ENCODE data around the gene SUN3.

GRCh38 chr7:47951374-47951773 is 77.5 kb downstream of the SUN3 start:
- TF ChIP-seq REST (IDR thresholded peaks at IDR 0.05; ENCODE audit: insufficient read depth in 1 of 2, low read depth in 2 of 2, low read length in 2 of 2): no peak
- TF ChIP-seq TAF1 (IDR thresholded peaks at IDR 0.05; ENCODE audit: borderline replicate concordance, insufficient read depth, low read length): no peak
- TF ChIP-seq POLR2AphosphoS5 (IDR thresholded peaks at IDR 0.05; ENCODE audit: low read depth, low read length): no peak
- no peak for TF ChIP-seq SIN3A (IDR thresholded peaks at IDR 0.05; ENCODE audit: borderline replicate concordance, insufficient read depth, low read length)
- no peak for TF ChIP-seq FOXP2 (optimal IDR thresholded peaks at IDR 0.05; ENCODE audit: borderline replicate concordance, extremely low read depth, extremely low read length, insufficient read depth)

Measured in PFSK-1 (cell line).